Limb (tissue), 2 donors: ENCODE measurements around the gene SLC4A2.

ENCODE experiments used
- DNase-seq, 2 donors: peaks; one replicate each; pipeline ENCODE4 v3.0.0-alpha.2; 2016; ENCODE audit errors: extremely low spot score in 2 of 2

SLC4A2 gene

GRCh38 chr7:151062399-151063211 lies 3.2 kb downstream of the SLC4A2 start:
- DNase-seq = peak in 1 of 2 donors; percentile 66

- DNase-seq = no peak
Observed at GRCh38 chr7:151063212-151063561, 3.8 kb downstream of the SLC4A2 start.

DNA sequence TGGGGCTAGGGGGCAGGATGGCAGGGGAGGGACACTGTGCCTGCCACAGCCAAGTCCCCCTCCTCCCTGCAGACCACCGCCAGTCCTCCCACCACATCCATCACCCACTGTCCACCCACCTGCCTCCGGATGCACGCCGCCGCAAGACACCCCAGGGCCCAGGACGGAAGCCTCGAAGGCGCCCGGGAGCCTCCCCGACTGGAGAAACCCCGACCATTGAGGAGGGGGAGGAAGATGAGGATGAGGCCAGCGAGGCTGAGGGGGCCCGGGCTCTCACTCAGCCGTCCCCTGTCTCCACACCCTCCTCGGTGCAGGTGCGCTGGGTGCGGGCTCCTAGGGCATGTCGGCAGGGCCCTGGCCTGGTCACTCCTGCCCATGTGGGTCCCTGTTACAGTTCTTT lies 5.1 kb downstream of the SLC4A2 start:
- DNase-seq = no peak

- no peak for DNase-seq
Observed at GRCh38 chr7:151064993-151065392, 5.6 kb downstream of the SLC4A2 start.

- DNase-seq = no peak
Observed at GRCh38 chr7:151065516-151065915, 6.1 kb downstream of the SLC4A2 start.

DNA sequence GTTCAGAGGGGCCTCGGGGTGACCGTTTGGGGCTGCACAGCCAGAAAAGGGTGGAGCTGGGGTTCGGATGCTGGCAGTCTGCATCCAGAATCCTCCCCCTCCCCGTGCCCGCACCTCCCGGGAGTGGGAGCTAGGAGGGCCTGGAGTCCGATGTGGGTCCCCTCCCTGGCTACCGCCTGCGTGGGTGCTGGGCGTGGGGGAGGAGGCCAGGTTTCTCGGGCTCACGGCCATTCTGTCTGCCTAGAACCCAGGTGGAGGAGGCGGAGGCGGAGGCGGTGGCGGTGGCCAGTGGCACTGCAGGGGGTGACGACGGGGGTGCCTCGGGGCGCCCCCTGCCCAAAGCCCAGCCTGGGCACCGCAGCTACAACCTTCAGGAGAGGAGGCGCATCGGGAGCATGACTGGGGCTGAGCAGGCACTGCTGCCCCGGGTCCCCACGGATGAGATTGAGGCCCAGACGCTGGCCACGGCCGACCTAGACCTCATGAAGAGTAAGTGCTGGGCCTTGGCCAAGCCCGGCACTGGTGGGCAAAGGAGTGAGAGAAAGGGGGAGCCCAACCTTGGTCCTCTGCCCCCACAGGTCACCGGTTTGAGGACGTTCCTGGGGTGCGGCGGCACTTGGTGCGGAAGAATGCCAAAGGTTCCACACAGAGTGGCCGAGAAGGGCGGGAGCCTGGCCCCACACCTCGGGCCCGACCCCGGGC lies 7.0 kb downstream of the SLC4A2 start:
- no peak for DNase-seq

GRCh38 chr7:151068069-151068773 lies 8.8 kb downstream of the SLC4A2 start:
- DNase-seq = no peak

- no peak for DNase-seq
Observed at GRCh38 chr7:151069841-151070573, 10.6 kb downstream of the SLC4A2 start.

GRCh38 chr7:151070574-151070960 lies 11.2 kb downstream of the SLC4A2 start:
- no peak for DNase-seq

- DNase-seq = no peak
Observed at GRCh38 chr7:151071032-151071866, 11.9 kb downstream of the SLC4A2 start.

- DNase-seq = no peak
Observed at GRCh38 chr7:151073990-151074389, 14.6 kb downstream of the SLC4A2 start.

DNA sequence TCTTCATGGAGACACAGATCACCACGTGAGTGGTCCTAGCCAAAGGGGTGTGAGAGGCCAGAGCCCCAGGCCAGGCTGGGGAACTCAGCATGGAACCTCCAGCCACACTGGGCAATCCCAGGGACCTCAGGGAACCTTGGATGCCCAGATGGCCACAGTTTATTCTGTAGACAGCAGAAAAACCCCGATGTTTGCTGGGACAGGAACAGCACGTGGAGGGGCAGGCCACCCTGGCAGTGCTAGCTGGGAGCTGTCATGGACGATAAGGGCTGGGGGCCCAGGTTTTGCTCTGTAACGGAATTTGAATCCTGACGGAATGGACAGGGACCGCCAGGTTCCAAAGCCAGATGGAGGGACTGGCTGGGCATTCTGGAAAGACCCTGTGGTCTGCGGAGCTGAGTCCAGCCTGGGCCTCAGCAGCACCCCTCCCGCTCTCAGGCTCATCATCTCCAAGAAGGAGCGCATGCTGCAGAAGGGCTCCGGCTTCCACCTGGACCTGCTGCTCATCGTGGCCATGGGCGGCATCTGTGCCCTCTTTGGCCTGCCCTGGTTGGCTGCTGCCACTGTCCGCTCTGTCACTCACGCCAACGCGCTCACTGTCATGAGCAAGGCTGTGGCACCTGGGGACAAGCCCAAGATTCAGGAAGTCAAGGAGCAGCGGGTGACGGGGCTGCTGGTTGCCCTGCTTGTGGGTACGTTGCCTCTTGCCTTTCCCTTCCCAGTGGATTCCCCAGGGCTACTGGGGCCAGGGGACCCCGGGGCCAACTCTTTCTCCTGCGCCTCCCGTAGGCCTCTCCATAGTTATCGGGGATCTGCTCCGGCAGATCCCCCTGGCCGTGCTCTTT lies 15.7 kb downstream of the SLC4A2 start:
- DNase-seq = no peak

DNA sequence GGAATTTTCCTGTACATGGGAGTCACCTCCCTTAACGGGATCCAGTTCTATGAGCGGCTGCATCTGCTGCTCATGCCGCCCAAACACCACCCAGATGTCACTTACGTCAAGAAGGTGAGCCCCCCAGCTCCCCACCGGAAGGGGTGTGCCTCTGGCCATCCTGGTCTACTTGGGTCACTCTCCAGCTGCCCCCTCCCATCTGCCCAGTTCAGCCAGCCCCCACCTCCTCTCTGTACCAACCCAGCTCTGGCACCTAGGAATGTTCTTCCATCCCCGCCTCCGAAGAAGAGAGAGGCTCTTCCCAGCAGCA lies 16.2 kb downstream of the SLC4A2 start:
- no peak for DNase-seq

GRCh38 chr7:151075978-151076426 lies 16.6 kb downstream of the SLC4A2 start:
- no peak for DNase-seq

- no peak for DNase-seq
Observed at GRCh38 chr7:151076863-151077704, 17.7 kb downstream of the SLC4A2 start.

DNA sequence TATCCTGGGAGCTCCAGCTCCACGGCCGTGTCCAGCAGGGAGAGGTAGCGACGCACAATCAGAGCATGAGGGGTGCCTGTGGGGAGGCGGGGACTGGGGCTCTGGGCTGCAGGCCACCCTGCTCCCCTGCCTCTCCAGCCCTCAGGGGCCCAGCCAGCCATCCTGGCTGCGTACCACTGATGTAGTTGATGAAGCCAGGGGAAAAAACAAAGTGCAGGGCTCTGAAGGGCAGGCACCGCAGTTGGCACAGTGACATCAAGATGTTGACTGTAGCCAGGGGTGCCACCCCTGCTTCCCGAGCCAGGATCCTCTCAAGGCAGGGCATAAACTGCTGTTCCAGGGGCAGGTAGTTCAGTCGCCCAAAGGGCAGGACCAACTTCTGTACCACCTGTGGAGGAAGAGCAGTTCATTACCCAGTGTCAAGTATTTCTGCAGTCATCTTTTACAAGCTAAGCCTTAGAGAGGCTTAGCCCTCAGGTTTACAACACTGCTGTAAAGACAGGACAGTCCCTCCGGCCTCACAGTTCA lies 18.4 kb downstream of the SLC4A2 start:
- DNase-seq = no peak

- no peak for DNase-seq
Observed at GRCh38 chr7:151078233-151079040, 19.0 kb downstream of the SLC4A2 start.
